ENCODE results near the gene SSMEM1. TPM values are rescaled to one million over a fixed set of nuclear protein-coding genes. Genes with fewer than 3 reads are reported as not detected.

SSMEM1 gene
- total RNA-seq, 1 experiment from 2014 or later, result not detected

DNA sequence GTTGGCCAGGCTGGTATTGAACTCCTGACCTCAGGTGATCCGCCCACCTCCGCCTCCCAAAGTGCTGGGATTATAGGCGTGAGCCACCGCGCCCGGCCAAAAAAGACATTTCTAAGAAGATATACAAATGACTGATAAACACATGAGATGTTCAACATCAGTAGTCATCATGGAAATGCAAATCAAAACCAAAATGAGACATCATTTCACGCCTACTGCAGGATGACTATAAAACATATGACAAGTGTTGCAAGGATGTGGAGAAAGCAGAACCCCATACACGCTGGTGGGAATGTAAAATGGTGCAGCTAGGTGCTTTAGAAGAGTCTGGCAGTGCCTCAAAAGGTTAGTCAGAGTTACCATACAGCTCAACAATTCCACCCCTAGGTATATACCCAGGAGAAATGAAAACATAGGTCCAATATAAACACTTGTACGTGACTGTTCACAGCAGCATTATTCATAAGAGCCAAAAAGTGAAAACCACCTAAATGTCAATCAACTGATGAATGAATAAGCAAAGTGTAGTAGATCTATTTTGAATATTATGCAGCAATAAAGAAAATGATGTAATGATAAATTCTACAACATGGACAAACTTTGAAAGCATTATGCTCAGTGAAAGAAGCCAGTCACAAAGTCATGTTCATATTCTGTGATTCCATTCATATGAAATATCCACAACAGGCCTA, 26.9 kb upstream of the SSMEM1 start:
- Histone ChIP-seq H2AFZ (ENCODE audit: low read length) (no peak overlapping the region), H2BK5ac (ENCODE audit: insufficient read length, low read length) (no peak overlapping the region), H3K56ac (ENCODE audit: insufficient read length, low read depth, low read length) (no peak overlapping the region), H2BK15ac (ENCODE audit: low read depth, low read length) (no peak overlapping the region), H3K4me2 (ENCODE audit: insufficient read depth, insufficient read length, low read length) (no peak overlapping the region), H3K27ac (ENCODE audit: insufficient read length, low read depth, low read length) (no peak overlapping the region), H3K4ac (ENCODE audit: low read depth, low read length) (no peak overlapping the region), H2BK12ac (ENCODE audit: insufficient read length, low read depth, low read length) (no peak overlapping the region), H3K18ac (ENCODE audit: insufficient read length, low read depth, low read length) (no peak overlapping the region), H4K20me1 (ENCODE audit: control insufficient read depth, insufficient read depth, insufficient read length) (no peaks in the 10 kb centered on the region), H2AK5ac (ENCODE audit: insufficient read length, low read length) (no peak overlapping the region), H2BK20ac (ENCODE audit: low read depth, low read length, poor library complexity, severe bottlenecking) (no peak overlapping the region), H3K79me1 (ENCODE audit: insufficient read depth, low read depth, low read length, poor library complexity, severe bottlenecking) (no peaks in the 10 kb centered on the region), H3K79me2 (ENCODE audit: insufficient read depth, low read length) (no peaks in the 10 kb centered on the region), H4K5ac (ENCODE audit: insufficient read length, low read depth, low read length) (peak overlapping the region; percentile 68), H4K8ac (replicated peaks; ENCODE audit: insufficient read length, low read depth, low read length) (no peak overlapping the region), H3T11ph (ENCODE audit: low read length) (no peak overlapping the region), H3K27me3 (ENCODE audit: insufficient read depth, low read length) (no peaks in the 10 kb centered on the region), H4K91ac (ENCODE audit: insufficient read length, low read depth, low read length) (no peak overlapping the region), H3K14ac (ENCODE audit: insufficient read depth, low read length) (no peak overlapping the region), H3K23ac (ENCODE audit: insufficient read length, low read depth, low read length) (no peak overlapping the region), H3K23me2 (ENCODE audit: insufficient read length, low read depth, low read length, poor library complexity, severe bottlenecking) (no peaks in the 10 kb centered on the region), H3K9ac (ENCODE audit: extremely low read depth, insufficient read length, low read length) (no peak overlapping the region), H3K4me1 (ENCODE audit: insufficient read depth, low read length) (no peaks in the 10 kb centered on the region), H2BK120ac (ENCODE audit: low read depth, low read length, poor library complexity, severe bottlenecking) (no peak overlapping the region), H3K9me3 (ENCODE audit: control insufficient read depth, low read depth, low read length) (no peaks in the 10 kb centered on the region)
- H3K4me3 Mint-ChIP-seq, result no peak overlapping the region
- TF ChIP-seq, protein P1, sequence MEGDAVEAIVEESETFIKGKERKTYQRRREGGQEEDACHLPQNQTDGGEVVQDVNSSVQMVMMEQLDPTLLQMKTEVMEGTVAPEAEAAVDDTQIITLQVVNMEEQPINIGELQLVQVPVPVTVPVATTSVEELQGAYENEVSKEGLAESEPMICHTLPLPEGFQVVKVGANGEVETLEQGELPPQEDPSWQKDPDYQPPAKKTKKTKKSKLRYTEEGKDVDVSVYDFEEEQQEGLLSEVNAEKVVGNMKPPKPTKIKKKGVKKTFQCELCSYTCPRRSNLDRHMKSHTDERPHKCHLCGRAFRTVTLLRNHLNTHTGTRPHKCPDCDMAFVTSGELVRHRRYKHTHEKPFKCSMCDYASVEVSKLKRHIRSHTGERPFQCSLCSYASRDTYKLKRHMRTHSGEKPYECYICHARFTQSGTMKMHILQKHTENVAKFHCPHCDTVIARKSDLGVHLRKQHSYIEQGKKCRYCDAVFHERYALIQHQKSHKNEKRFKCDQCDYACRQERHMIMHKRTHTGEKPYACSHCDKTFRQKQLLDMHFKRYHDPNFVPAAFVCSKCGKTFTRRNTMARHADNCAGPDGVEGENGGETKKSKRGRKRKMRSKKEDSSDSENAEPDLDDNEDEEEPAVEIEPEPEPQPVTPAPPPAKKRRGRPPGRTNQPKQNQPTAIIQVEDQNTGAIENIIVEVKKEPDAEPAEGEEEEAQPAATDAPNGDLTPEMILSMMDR (conservative IDR thresholded peaks at IDR 0.05), result no peak
- H3K9me3 Mint-ChIP-seq, result no peaks in the 10 kb centered on the region
- peaks cover 19 to 63% (median 48%) of the 10 kb centered on the region in 3 experiments; a peak in 6 of 7 replicates for H3K36me3 Mint-ChIP-seq (ENCODE audit: insufficient read depth in 1 of 3, low read depth in 3 of 3)
- WGBS (ENCODE audit: extremely low coverage, insufficient read length, low lambda C conversion rate), result no CpG with 5 or more reads among the region's 9 CpGs
- H3K4me1 Mint-ChIP-seq, result no peaks in the 10 kb centered on the region
- no peaks in the 10 kb centered on the region for H3K27me3 Mint-ChIP-seq (ENCODE audit: low read depth)
- DNase-seq, result no peak
- no peak overlapping the region for H3K27ac Mint-ChIP-seq
